BJ (cell line): ENCODE results near the gene DUXA. TPM values are rescaled to one million over a fixed set of nuclear protein-coding genes. Genes with fewer than 3 reads are reported as not detected.
"Not testable (repeated sequence)": the region's sequence is repeated elsewhere in the genome, so short reads cannot be mapped to it uniquely, and the experiment has no call there.

Source experiments
- CTCF ChIA-PET: fragments of 350-600 bp; formaldehyde crosslinking; extraction: SDS; loops from one replicate; lab custom pipeline; 2021; ENCODE audit warnings: antibody characterized with exemption, inconsistent platforms; lab: Yijun Ruan, JAX
- POLR2A ChIA-PET: fragments of 300-600 bp; sonication (Branson Sonifier 250); formaldehyde crosslinking; extraction: SDS; loops from one replicate; lab custom pipeline; 2021; ENCODE audit warnings: antibody characterized with exemption; lab: Charles Lee
- DNase-seq: peaks from one replicate; pipeline ENCODE4 v3.0.0-alpha.2; 2011; ENCODE audit warnings: low read depth
- H3K27me3 ChIP-seq: 2 replicates; pipeline ENCODE4 v1.6.0; 2011; ENCODE audit warnings: low read length; ENCODE audit not compliant: control insufficient read depth, insufficient read depth
- H3K36me3 ChIP-seq: 2 replicates; pipeline ENCODE4 v1.5.1; 2011; ENCODE audit warnings: low read length; ENCODE audit not compliant: control insufficient read depth, insufficient read depth
- H3K4me3 ChIP-seq: 2 replicates; pipeline ENCODE4 v1.5.1; 2011; ENCODE audit warnings: low read depth, mild to moderate bottlenecking, control low read depth, low read length
- CTCF ChIP-seq: IDR thresholded peaks from 2 replicates; pipeline ENCODE4 v1.5.1; 2011; ENCODE audit warnings: low read depth, mild to moderate bottlenecking, control low read depth, inconsistent platforms, low read length, moderate library complexity; ENCODE audit not compliant: insufficient read depth
- polyA plus RNA-seq: library from polyadenylated mRNA; depleted of rRNA; stranded (reverse); fragments of >200 nt; gene quantifications from 2 replicates; pipeline ENCODE4 v1.2.3, GENCODE V29; 2011

Gene DUXA
- polyA plus RNA-seq, 1 experiment, result not detected

GRCh38 chr19:57161985-57162539 is 5.2 kb downstream of the DUXA start:
- DNase-seq, result no peak
- ChIA-PET CTCF (no interaction called here), POLR2A (no interaction called here)
- no peaks in the 10 kb centered on the region for H3K36me3 ChIP-seq
- H3K27me3 ChIP-seq, result no peaks in the 10 kb centered on the region
- TF ChIP-seq CTCF, result no peak
- no peak overlapping the region for H3K4me3 ChIP-seq

DNA sequence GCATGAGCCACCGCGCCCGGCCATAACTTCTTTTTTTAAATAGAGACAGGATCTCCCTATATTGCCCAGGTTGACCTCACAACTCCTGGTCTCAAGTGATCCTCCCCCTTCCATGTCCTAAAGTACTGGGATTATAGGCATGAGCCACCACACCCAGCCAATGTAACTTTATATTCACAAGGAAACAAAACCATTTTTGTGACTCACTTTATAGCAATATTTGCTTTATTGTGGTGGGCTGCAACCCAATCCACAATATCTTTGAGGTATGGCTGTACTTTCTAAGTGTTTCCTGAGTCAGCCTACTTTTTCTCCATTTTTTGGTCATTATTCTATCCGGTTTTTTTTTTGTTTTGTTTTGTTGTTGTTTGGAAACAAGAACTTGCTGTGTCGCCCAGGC is 14.4 kb downstream of the DUXA start:
- no peak overlapping the region for H3K4me3 ChIP-seq

DNA sequence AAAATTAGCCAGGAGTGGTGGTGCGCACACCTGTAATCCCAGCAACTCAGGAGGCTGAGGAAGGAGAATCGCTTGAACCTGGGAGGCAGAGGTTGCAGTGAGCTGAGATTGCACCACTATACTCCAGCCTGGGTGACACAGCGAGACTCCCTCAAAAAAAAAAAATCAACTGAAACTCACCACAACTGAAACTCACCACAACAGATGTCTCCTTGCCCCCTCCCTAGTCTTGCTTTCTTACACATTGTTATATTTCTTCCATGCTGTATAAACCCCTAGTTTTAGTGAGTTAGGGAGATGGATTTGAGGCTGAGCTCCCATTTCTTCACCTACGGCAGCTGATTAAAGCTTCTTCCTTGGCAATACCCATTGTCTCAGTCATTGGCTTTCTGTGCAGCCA is 25.6 kb downstream of the DUXA start:
- H3K27me3 ChIP-seq, result no peaks in the 10 kb centered on the region
- ChIA-PET CTCF (no interaction called here), POLR2A (no interaction called here)
- DNase-seq, result no peak
- no peak overlapping the region for H3K4me3 ChIP-seq
- no peaks in the 10 kb centered on the region for H3K36me3 ChIP-seq
- TF ChIP-seq CTCF, result no peak

More for the DNA sequence above, 14.4 kb downstream of the DUXA start:
- no peak for TF ChIP-seq CTCF
- Histone ChIP-seq H3K36me3 (no peaks in the 10 kb centered on the region), H3K27me3 (no peaks in the 10 kb centered on the region)
- ChIA-PET POLR2A (no interaction called here), CTCF (no interaction called here)
- DNase-seq, result no peak

- CTCF ChIA-PET, result no interaction called here
Measured at GRCh38 chr19:57135797-57136196, 31.5 kb downstream of the DUXA start.

GRCh38 chr19:57127403-57127802 is 39.9 kb downstream of the DUXA start:
- H3K27me3 ChIP-seq, result not testable (repeated sequence)

More at GRCh38 chr19:57135797-57136196, 31.5 kb downstream of the DUXA start:
- Histone ChIP-seq H3K36me3 (no peaks in the 10 kb centered on the region), H3K27me3 (no peaks in the 10 kb centered on the region), H3K4me3 (no peak overlapping the region)
- POLR2A ChIA-PET, result no interaction called here
- DNase-seq, result no peak
- TF ChIP-seq CTCF, result no peak

GRCh38 chr19:57123882-57124281 is 43.4 kb downstream of the DUXA start:
- CTCF ChIA-PET, result no interaction called here
- DNase-seq, result no peak
- Histone ChIP-seq H3K27me3 (no peaks in the 10 kb centered on the region), H3K36me3 (no peaks in the 10 kb centered on the region), H3K4me3 (no peak overlapping the region)
- POLR2A ChIA-PET, result no interaction called here
- TF ChIP-seq CTCF, result no peak

More at GRCh38 chr19:57127403-57127802, 39.9 kb downstream of the DUXA start:
- POLR2A ChIA-PET, DNase-seq, H3K36me3 ChIP-seq, CTCF ChIA-PET, H3K4me3 ChIP-seq: not testable (repeated sequence)
